ENCODE results near the gene GATA5. TPM values are rescaled to one million over a fixed set of nuclear protein-coding genes. Genes with fewer than 3 reads are reported as not detected.
"Not testable (repeated sequence)": the region's sequence is repeated elsewhere in the genome, so short reads cannot be mapped to it uniquely, and the experiment has no call there.

The GATA5 gene
- total and polyA plus RNA-seq, 2 donors (not counting 3 experiments of a cell fraction or from before 2014, with no cell fraction given) = not detected

DNA sequence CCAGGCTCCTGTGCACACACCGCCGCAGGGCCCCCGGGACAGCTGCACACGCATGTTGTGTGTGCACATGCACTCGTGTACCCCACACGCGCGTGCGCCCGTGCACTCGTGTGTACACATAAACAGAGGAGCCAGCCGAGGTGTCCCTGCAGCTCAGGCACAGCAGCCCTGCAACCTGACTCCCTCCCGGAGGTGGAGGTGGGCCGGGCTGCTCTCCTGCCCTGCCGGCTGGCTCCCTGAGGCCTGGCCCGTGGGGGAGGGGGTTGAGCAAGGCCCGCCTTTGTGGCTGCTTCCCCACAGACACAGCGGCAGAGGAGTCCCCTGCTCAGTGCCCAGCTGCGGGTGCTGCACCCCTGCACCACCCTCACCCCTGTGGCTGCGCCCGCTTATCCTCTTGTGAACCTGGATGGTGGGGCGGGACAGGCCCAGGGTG is 49.1 kb downstream of the GATA5 start:
- no peaks in the 10 kb centered on the region for H3K79me2 ChIP-seq (ENCODE audit: control insufficient read depth, insufficient read depth, low read length)
- TF ChIP-seq FOS (IDR thresholded peaks at IDR 0.05; ENCODE audit: borderline replicate concordance, insufficient read depth, low read length) (no peak), MYC (IDR thresholded peaks at IDR 0.05; ENCODE audit: low read depth, low read length) (no peak), MAX (IDR thresholded peaks at IDR 0.05; ENCODE audit: insufficient read depth, insufficient read length) (no peak), GATA2 (IDR thresholded peaks at IDR 0.05; ENCODE audit: insufficient read depth, insufficient read length, low read depth, low read length) (no peak), EZH2 (IDR thresholded peaks at IDR 0.05; ENCODE audit: borderline replicate concordance, low read depth, low read length, severe bottlenecking) (no peak), JUN (IDR thresholded peaks at IDR 0.05; ENCODE audit: borderline replicate concordance, insufficient read depth, insufficient read length, low read depth) (no peak), POLR2AphosphoS5 (IDR thresholded peaks at IDR 0.05; ENCODE audit: insufficient read depth, low read depth, low read length) (no peak), POLR2A (IDR thresholded peaks at IDR 0.05; ENCODE audit: low read depth, low read length) (no peak)
- TF ChIP-seq, protein P1, sequence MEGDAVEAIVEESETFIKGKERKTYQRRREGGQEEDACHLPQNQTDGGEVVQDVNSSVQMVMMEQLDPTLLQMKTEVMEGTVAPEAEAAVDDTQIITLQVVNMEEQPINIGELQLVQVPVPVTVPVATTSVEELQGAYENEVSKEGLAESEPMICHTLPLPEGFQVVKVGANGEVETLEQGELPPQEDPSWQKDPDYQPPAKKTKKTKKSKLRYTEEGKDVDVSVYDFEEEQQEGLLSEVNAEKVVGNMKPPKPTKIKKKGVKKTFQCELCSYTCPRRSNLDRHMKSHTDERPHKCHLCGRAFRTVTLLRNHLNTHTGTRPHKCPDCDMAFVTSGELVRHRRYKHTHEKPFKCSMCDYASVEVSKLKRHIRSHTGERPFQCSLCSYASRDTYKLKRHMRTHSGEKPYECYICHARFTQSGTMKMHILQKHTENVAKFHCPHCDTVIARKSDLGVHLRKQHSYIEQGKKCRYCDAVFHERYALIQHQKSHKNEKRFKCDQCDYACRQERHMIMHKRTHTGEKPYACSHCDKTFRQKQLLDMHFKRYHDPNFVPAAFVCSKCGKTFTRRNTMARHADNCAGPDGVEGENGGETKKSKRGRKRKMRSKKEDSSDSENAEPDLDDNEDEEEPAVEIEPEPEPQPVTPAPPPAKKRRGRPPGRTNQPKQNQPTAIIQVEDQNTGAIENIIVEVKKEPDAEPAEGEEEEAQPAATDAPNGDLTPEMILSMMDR (IDR thresholded peaks at IDR 0.05; ENCODE audit: extremely low read depth in 1 of 2, insufficient read depth in 1 of 2, low read depth in 1 of 2, low read length in 2 of 2) = no peak
- CTCF ChIA-PET = interaction anchor here (1.6 kb wide), 1 partner anchor 16 kb away, joined by 6 read pairs; no protein-coding TSS in a partner anchor
- no peaks in the 10 kb centered on the region for H3K36me3 ChIP-seq (ENCODE audit: control insufficient read depth in 2 of 2, extremely low read depth in 1 of 2, insufficient read depth in 2 of 2, low read length in 2 of 2)
- no peaks in the 10 kb centered on the region for H3K27me3 ChIP-seq (ENCODE audit: control insufficient read depth in 2 of 2, insufficient read depth in 2 of 2, low read length in 2 of 2)
- BruUV-seq (replicated peaks) = no TSS peak
- POLR2A ChIA-PET = no interaction called here
- no peak overlapping the region for H3K27ac ChIP-seq (ENCODE audit: insufficient read depth, low read depth, low read length)
- no peak overlapping the region for H2AFZ ChIP-seq (ENCODE audit: low read depth, low read length)
- H3K4me1 ChIP-seq (ENCODE audit: control insufficient read depth, extremely low read depth, insufficient read depth, low read length) = no peaks in the 10 kb centered on the region
- H3K4me2 ChIP-seq (ENCODE audit: insufficient read depth, low read length) = no peak overlapping the region
- intact Hi-C loops (cut with micrococcal nuclease) = no loop called here
- FAIRE-seq = no peak
- no peak for DNase-seq (ENCODE audit: low read depth, low spot score)
- H3K9me1 ChIP-seq (replicated peaks; ENCODE audit: control insufficient read depth, extremely low read depth, insufficient read depth, low read length) = no peaks in the 10 kb centered on the region
- H3K9me3 ChIP-seq (replicated peaks; ENCODE audit: control insufficient read depth, insufficient read depth, low read length) = no peaks in the 10 kb centered on the region
- H3K4me3 ChIP-seq (replicated peaks in 1 of 3; ENCODE audit: insufficient read depth in 1 of 3, low read depth in 1 of 3, low read length in 3 of 3) = no peak overlapping the region
- no peak overlapping the region for H3K9ac ChIP-seq (replicated peaks; ENCODE audit: extremely low read depth, insufficient read depth, low read length)
- H4K20me1 ChIP-seq (replicated peaks; ENCODE audit: control insufficient read depth, extremely low read depth, insufficient read depth, low read length) = no peaks in the 10 kb centered on the region
- dilution Hi-C loops (cut with MboI; ENCODE audit: extremely low pct_ligation_motif_present, low sequenced_read_pairs) = no loop called here

DNA sequence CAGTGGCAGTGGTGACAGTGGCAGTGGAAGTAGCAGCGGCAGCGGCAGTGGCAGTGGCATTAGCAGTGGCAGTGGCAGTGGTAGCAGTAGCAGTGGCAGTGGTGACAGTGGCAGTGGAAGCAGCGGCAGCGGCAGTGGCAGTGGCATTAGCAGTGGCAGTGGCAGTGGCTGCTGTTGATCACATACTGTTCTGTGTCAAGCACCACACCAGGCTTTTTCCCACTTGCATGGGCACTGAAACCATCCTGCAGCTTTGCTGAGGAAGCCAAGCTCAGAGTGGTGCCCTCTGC is 49.8 kb downstream of the GATA5 start:
- CTCF ChIA-PET; intact Hi-C loops (cut with micrococcal nuclease); FAIRE-seq; H3K27me3 ChIP-seq (ENCODE audit: control insufficient read depth in 2 of 2, insufficient read depth in 2 of 2, low read length in 2 of 2); H4K20me1 ChIP-seq (replicated peaks; ENCODE audit: control insufficient read depth, extremely low read depth, insufficient read depth, low read length); H3K36me3 ChIP-seq (ENCODE audit: control insufficient read depth in 2 of 2, extremely low read depth in 1 of 2, insufficient read depth in 2 of 2, low read length in 2 of 2); dilution Hi-C loops (cut with MboI; ENCODE audit: extremely low pct_ligation_motif_present, low sequenced_read_pairs); H3K9me3 ChIP-seq (replicated peaks; ENCODE audit: control insufficient read depth, insufficient read depth, low read length); H3K4me1 ChIP-seq (ENCODE audit: control insufficient read depth, extremely low read depth, insufficient read depth, low read length); POLR2A ChIA-PET; H3K9ac ChIP-seq (replicated peaks; ENCODE audit: extremely low read depth, insufficient read depth, low read length); H3K4me2 ChIP-seq (ENCODE audit: insufficient read depth, low read length); H3K9me1 ChIP-seq (replicated peaks; ENCODE audit: control insufficient read depth, extremely low read depth, insufficient read depth, low read length); H3K4me3 ChIP-seq (replicated peaks in 1 of 3; ENCODE audit: insufficient read depth in 1 of 3, low read depth in 1 of 3, low read length in 3 of 3); BruUV-seq (replicated peaks); H2AFZ ChIP-seq (ENCODE audit: low read depth, low read length); DNase-seq (ENCODE audit: low read depth, low spot score); H3K27ac ChIP-seq (ENCODE audit: insufficient read depth, low read depth, low read length); H3K79me2 ChIP-seq (ENCODE audit: control insufficient read depth, insufficient read depth, low read length): not testable (repeated sequence)

Measured in endothelial cell of umbilical vein (primary cell).